Measurements from ENCODE around the gene ATOX1.
"Not testable (repeated sequence)": the region's sequence is repeated elsewhere in the genome, so short reads cannot be mapped to it uniquely, and the experiment has no call there.

ATOX1 gene

DNA sequence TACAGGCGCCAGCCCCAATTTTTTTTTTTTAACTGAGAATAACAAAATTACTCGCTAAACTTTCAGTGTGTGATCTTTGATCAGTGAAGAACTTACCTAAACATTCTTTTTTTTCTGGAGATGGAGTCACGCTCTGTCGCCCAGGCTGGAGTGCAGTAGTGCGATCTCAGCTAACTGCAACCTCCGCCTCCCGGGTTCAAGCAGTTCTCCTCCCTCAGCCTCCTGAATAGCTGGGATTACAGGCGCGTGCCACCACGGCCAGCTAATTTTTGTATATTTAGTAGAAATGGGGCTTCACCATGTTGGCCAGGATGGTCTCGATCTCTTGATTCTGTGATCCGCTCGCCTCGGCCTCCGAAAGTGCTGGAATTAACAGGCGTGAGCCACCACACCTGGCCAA, 25.2 kb upstream of the ATOX1 start:
- H3K9me3 ChIP-seq (ENCODE audit: control insufficient read depth in 2 of 2, low read length in 2 of 2); H3K9ac ChIP-seq (ENCODE audit: low read depth in 1 of 2, low read length in 2 of 2); H3K4me1 ChIP-seq (ENCODE audit: control insufficient read depth in 2 of 2, insufficient read depth in 2 of 2, low read length in 2 of 2); H3K4me3 ChIP-seq (ENCODE audit: low read length in 2 of 2); H3K27ac ChIP-seq (ENCODE audit: low read depth in 2 of 2, low read length in 2 of 2); H3K27me3 ChIP-seq (ENCODE audit: control insufficient read depth in 2 of 2, insufficient read depth in 2 of 2, low read length in 2 of 2): not testable (repeated sequence)
- H3K36me3 ChIP-seq (ENCODE audit: control insufficient read depth in 2 of 2, insufficient read depth in 2 of 2, low read length in 2 of 2), result peaks cover 2 to 11% of the 10 kb centered on the region in 2 donors

GRCh38 chr5:151781201-151781600, 22.8 kb upstream of the ATOX1 start:
- Histone ChIP-seq H3K36me3 (ENCODE audit: control insufficient read depth in 2 of 2, insufficient read depth in 2 of 2, low read length in 2 of 2) (peaks cover 0 to 6% of the 10 kb centered on the region in 2 donors), H3K9me3 (ENCODE audit: control insufficient read depth in 2 of 2, low read length in 2 of 2) (no peaks in the 10 kb centered on the region), H3K4me1 (ENCODE audit: control insufficient read depth in 2 of 2, insufficient read depth in 2 of 2, low read length in 2 of 2) (peaks cover 0 to 2% of the 10 kb centered on the region in 2 donors), H3K9ac (ENCODE audit: low read depth in 1 of 2, low read length in 2 of 2) (no peak overlapping the region), H3K27me3 (ENCODE audit: control insufficient read depth in 2 of 2, insufficient read depth in 2 of 2, low read length in 2 of 2) (no peaks in the 10 kb centered on the region), H3K4me3 (ENCODE audit: low read length in 2 of 2) (no peak overlapping the region), H3K27ac (ENCODE audit: low read depth in 2 of 2, low read length in 2 of 2) (no peak overlapping the region)

DNA sequence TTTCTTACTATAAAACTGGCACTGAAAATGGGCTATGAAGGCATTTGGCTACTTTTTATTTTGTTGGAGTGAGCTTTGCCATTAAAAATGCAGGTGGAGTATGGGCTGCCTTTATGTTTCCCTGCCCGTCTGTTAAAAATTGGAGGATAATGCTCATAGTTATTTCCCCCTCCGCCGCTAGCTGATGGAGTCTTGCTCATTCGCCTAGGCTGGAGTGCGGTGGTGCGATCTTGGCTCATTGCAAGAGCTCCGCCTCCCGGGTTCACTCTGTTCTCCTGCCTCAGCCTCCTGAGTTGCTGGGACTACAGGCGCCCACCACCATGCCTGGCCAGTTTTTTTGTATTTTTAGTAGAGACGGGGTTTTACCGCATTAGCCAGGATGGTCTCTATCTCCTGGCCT, 21.9 kb upstream of the ATOX1 start:
- Histone ChIP-seq H3K9me3 (ENCODE audit: control insufficient read depth in 2 of 2, low read length in 2 of 2) (no peaks in the 10 kb centered on the region), H3K4me1 (ENCODE audit: control insufficient read depth in 2 of 2, insufficient read depth in 2 of 2, low read length in 2 of 2) (peaks cover 4 to 6% of the 10 kb centered on the region in 2 donors)

DNA sequence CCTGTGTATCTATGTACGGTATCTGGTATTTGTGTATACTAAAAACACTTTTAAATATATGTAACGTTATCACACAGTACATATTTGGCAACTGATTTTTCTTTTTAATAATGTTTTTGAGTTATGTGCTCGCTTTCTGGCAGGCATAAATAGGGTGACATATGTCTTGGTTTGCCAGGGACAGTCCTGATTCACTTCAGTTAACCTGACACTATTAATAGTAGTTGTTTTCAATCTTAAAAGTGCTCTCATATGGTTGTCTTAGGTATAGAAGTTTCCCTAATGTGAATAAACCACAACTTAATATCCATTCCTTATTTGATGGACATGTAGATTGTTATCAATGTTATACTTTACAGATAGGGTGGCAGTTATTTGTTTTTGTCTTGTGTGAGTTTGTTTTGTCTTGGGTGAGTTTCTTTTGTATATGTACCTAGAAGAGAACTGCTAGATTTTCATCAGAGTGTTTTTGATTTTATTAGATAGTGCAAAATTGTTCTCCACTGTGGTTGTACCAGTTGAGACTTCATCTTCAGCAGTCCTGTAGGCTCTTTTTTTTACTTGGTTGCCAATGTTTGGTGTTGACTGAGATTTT, 21.2 kb upstream of the ATOX1 start:
- peaks cover 11 to 13% of the 10 kb centered on the region in 2 donors for H3K4me1 ChIP-seq (ENCODE audit: control insufficient read depth in 2 of 2, insufficient read depth in 2 of 2, low read length in 2 of 2)
- H3K4me3 ChIP-seq (ENCODE audit: low read length in 2 of 2), result no peak overlapping the region
- H3K36me3 ChIP-seq (ENCODE audit: control insufficient read depth in 2 of 2, insufficient read depth in 2 of 2, low read length in 2 of 2), result peaks cover 0 to 6% of the 10 kb centered on the region in 2 donors
- H3K27ac ChIP-seq (ENCODE audit: low read depth in 2 of 2, low read length in 2 of 2), result no peak overlapping the region
- H3K9ac ChIP-seq (ENCODE audit: low read depth in 1 of 2, low read length in 2 of 2), result no peak overlapping the region
- no peaks in the 10 kb centered on the region for H3K9me3 ChIP-seq (ENCODE audit: control insufficient read depth in 2 of 2, low read length in 2 of 2)
- H3K27me3 ChIP-seq (ENCODE audit: control insufficient read depth in 2 of 2, insufficient read depth in 2 of 2, low read length in 2 of 2), result no peaks in the 10 kb centered on the region

More for the DNA sequence above, 21.9 kb upstream of the ATOX1 start:
- Histone ChIP-seq H3K9ac (ENCODE audit: low read depth in 1 of 2, low read length in 2 of 2) (no peak overlapping the region), H3K27me3 (ENCODE audit: control insufficient read depth in 2 of 2, insufficient read depth in 2 of 2, low read length in 2 of 2) (no peaks in the 10 kb centered on the region), H3K4me3 (ENCODE audit: low read length in 2 of 2) (no peak overlapping the region), H3K36me3 (ENCODE audit: control insufficient read depth in 2 of 2, insufficient read depth in 2 of 2, low read length in 2 of 2) (peaks cover 0 to 6% of the 10 kb centered on the region in 2 donors), H3K27ac (ENCODE audit: low read depth in 2 of 2, low read length in 2 of 2) (no peak overlapping the region)

DNA sequence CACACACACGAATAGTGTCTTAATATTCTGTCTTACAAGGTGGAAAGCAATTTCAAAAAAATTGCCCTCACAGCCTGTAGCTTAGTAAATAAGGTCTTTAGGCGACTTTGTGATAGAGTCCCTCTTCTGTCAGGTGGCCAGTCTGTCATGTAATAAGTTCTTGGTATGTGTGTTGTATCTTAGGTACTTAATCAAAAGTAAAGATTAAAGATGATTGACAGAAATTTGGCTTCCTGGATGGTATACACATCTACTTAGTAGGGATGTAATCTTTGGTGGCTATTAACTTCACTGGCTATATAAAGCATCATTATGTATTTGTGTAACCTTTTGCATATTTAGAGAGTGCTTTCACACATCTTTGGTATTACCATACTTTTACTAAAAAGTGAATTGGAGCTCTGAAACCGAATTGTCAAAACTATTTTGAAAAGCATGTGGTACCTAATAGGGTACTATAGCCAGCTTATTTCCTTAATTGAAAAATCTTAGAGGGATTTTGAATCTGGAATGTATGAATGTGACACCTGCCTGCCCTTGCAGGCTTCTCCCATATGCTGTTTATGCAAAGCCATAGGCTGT, 16.7 kb upstream of the ATOX1 start:
- H3K9ac ChIP-seq (ENCODE audit: low read depth in 1 of 2, low read length in 2 of 2), result no peak overlapping the region
- no peaks in the 10 kb centered on the region for H3K9me3 ChIP-seq (ENCODE audit: control insufficient read depth in 2 of 2, low read length in 2 of 2)
- peak overlapping the region in 1 of 2 donors; percentile 29 for H3K4me3 ChIP-seq (ENCODE audit: low read length in 2 of 2)
- peaks cover 0 to 6% of the 10 kb centered on the region in 2 donors for H3K36me3 ChIP-seq (ENCODE audit: control insufficient read depth in 2 of 2, insufficient read depth in 2 of 2, low read length in 2 of 2)
- H3K27me3 ChIP-seq (ENCODE audit: control insufficient read depth in 2 of 2, insufficient read depth in 2 of 2, low read length in 2 of 2), result no peaks in the 10 kb centered on the region
- H3K4me1 ChIP-seq (ENCODE audit: control insufficient read depth in 2 of 2, insufficient read depth in 2 of 2, low read length in 2 of 2), result peaks cover 35 to 38% of the 10 kb centered on the region in 2 donors
- no peak overlapping the region for H3K27ac ChIP-seq (ENCODE audit: low read depth in 2 of 2, low read length in 2 of 2)

GRCh38 chr5:151773951-151774350, 15.5 kb upstream of the ATOX1 start:
- Histone ChIP-seq H3K4me1 (ENCODE audit: control insufficient read depth in 2 of 2, insufficient read depth in 2 of 2, low read length in 2 of 2) (peaks cover 35 to 40% of the 10 kb centered on the region in 2 donors), H3K9me3 (ENCODE audit: control insufficient read depth in 2 of 2, low read length in 2 of 2) (no peaks in the 10 kb centered on the region), H3K9ac (ENCODE audit: low read depth in 1 of 2, low read length in 2 of 2) (peak overlapping the region; percentile 58 to 84), H3K27ac (ENCODE audit: low read depth in 2 of 2, low read length in 2 of 2) (no peak overlapping the region), H3K4me3 (ENCODE audit: low read length in 2 of 2) (peak overlapping the region; percentile 31 to 97), H3K36me3 (ENCODE audit: control insufficient read depth in 2 of 2, insufficient read depth in 2 of 2, low read length in 2 of 2) (peaks cover 0 to 6% of the 10 kb centered on the region in 2 donors), H3K27me3 (ENCODE audit: control insufficient read depth in 2 of 2, insufficient read depth in 2 of 2, low read length in 2 of 2) (no peaks in the 10 kb centered on the region)

GRCh38 chr5:151772846-151773561, 14.6 kb upstream of the ATOX1 start:
- H3K27ac ChIP-seq (ENCODE audit: low read depth in 2 of 2, low read length in 2 of 2), result peak overlapping the region; percentile 89 to 93
- H3K4me1 ChIP-seq (ENCODE audit: control insufficient read depth in 2 of 2, insufficient read depth in 2 of 2, low read length in 2 of 2), result peaks cover 35 to 40% of the 10 kb centered on the region in 2 donors
- H3K9me3 ChIP-seq (ENCODE audit: control insufficient read depth in 2 of 2, low read length in 2 of 2), result no peaks in the 10 kb centered on the region
- H3K27me3 ChIP-seq (ENCODE audit: control insufficient read depth in 2 of 2, insufficient read depth in 2 of 2, low read length in 2 of 2), result no peaks in the 10 kb centered on the region
- H3K9ac ChIP-seq (ENCODE audit: low read depth in 1 of 2, low read length in 2 of 2), result peak overlapping the region; percentile 84 to 85
- H3K4me3 ChIP-seq (ENCODE audit: low read length in 2 of 2), result peak overlapping the region; percentile 73 to 97
- peaks cover 0 to 5% of the 10 kb centered on the region in 2 donors for H3K36me3 ChIP-seq (ENCODE audit: control insufficient read depth in 2 of 2, insufficient read depth in 2 of 2, low read length in 2 of 2)

GRCh38 chr5:151772029-151772845, 13.8 kb upstream of the ATOX1 start:
- peak overlapping the region; percentile 84 to 85 for H3K9ac ChIP-seq (ENCODE audit: low read depth in 1 of 2, low read length in 2 of 2)
- no peaks in the 10 kb centered on the region for H3K9me3 ChIP-seq (ENCODE audit: control insufficient read depth in 2 of 2, low read length in 2 of 2)
- H3K4me1 ChIP-seq (ENCODE audit: control insufficient read depth in 2 of 2, insufficient read depth in 2 of 2, low read length in 2 of 2), result peaks cover 35 to 40% of the 10 kb centered on the region in 2 donors

GRCh38 chr5:151771259-151772028, 13.0 kb upstream of the ATOX1 start, which contains the start of gene G3BP1:
TSS of gene G3BP1 (plus strand) at chr5:151771954. CDS start at chr5:151786621, 14,667 bp downstream.
- Histone ChIP-seq H3K27me3 (ENCODE audit: control insufficient read depth in 2 of 2, insufficient read depth in 2 of 2, low read length in 2 of 2) (no peaks in the 10 kb centered on the region), H3K36me3 (ENCODE audit: control insufficient read depth in 2 of 2, insufficient read depth in 2 of 2, low read length in 2 of 2) (no peaks in the 10 kb centered on the region)

More at GRCh38 chr5:151772029-151772845, 13.8 kb upstream of the ATOX1 start:
- Histone ChIP-seq H3K27me3 (ENCODE audit: control insufficient read depth in 2 of 2, insufficient read depth in 2 of 2, low read length in 2 of 2) (no peaks in the 10 kb centered on the region), H3K27ac (ENCODE audit: low read depth in 2 of 2, low read length in 2 of 2) (peak overlapping the region; percentile 89 to 93), H3K36me3 (ENCODE audit: control insufficient read depth in 2 of 2, insufficient read depth in 2 of 2, low read length in 2 of 2) (no peaks in the 10 kb centered on the region), H3K4me3 (ENCODE audit: low read length in 2 of 2) (peak overlapping the region; percentile 73 to 97)

More at GRCh38 chr5:151771259-151772028, 13.0 kb upstream of the ATOX1 start, which contains the start of gene G3BP1:
- Histone ChIP-seq H3K4me1 (ENCODE audit: control insufficient read depth in 2 of 2, insufficient read depth in 2 of 2, low read length in 2 of 2) (peaks cover 35 to 40% of the 10 kb centered on the region in 2 donors), H3K4me3 (ENCODE audit: low read length in 2 of 2) (peak within 1 kb of the TSS; percentile 75 to 97), H3K27ac (ENCODE audit: low read depth in 2 of 2, low read length in 2 of 2) (peak within 1 kb of the TSS; percentile 97 to 99), H3K9me3 (ENCODE audit: control insufficient read depth in 2 of 2, low read length in 2 of 2) (no peaks in the 10 kb centered on the region), H3K9ac (ENCODE audit: low read depth in 1 of 2, low read length in 2 of 2) (peak within 1 kb of the TSS; percentile 90 to 93)

All from mucosa of rectum (tissue), 2 donors.